ENCODE results near the gene OGFR.

DNA sequence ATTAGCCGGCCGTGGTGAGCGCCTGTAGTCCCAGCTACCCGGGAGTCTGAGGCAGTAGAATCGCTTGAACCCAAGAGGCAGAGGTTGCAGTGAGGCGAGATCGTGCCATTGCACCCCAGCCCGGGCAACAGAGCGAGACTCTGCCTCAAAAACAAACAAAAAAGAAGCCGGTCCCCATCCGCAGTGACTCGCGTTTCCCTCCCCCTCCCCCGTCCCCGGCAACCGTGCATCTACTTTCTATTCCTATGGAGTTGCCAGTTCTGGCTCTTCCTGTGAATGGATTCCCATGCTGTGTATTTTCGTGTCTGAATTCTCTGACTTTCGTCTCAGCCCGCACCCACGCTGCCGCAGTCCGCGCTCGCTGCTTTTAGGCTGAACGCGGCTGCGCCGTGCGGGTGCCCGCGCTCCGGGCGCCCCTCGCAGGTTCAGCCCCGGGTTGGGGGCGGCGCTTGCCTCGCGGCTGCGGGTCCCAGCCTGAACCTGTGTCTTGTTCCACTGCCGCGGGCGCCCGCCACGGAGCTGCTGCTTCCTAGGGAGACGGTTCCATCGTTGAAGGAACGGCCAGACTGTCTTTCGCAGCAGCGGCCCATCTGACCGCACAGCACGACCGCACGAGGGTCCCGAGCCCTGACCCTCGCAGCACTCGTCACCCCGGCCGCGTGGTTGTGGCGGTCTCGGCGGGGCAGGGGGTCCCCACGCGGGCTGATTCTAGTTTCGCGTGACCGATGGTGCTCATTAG lies 9.4 kb upstream of the OGFR start:
- TF ChIP-seq, protein P1, sequence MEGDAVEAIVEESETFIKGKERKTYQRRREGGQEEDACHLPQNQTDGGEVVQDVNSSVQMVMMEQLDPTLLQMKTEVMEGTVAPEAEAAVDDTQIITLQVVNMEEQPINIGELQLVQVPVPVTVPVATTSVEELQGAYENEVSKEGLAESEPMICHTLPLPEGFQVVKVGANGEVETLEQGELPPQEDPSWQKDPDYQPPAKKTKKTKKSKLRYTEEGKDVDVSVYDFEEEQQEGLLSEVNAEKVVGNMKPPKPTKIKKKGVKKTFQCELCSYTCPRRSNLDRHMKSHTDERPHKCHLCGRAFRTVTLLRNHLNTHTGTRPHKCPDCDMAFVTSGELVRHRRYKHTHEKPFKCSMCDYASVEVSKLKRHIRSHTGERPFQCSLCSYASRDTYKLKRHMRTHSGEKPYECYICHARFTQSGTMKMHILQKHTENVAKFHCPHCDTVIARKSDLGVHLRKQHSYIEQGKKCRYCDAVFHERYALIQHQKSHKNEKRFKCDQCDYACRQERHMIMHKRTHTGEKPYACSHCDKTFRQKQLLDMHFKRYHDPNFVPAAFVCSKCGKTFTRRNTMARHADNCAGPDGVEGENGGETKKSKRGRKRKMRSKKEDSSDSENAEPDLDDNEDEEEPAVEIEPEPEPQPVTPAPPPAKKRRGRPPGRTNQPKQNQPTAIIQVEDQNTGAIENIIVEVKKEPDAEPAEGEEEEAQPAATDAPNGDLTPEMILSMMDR (IDR thresholded peaks at IDR 0.05; ENCODE audit: extremely low read depth in 1 of 2, insufficient read depth in 1 of 2, low read depth in 1 of 2, low read length in 2 of 2): no peak
- TF ChIP-seq POLR2A (IDR thresholded peaks at IDR 0.05; ENCODE audit: low read depth, low read length) (no peak), POLR2AphosphoS5 (IDR thresholded peaks at IDR 0.05; ENCODE audit: insufficient read depth, low read depth, low read length) (peak; percentile 14), JUN (IDR thresholded peaks at IDR 0.05; ENCODE audit: borderline replicate concordance, insufficient read depth, insufficient read length, low read depth) (no peak), EZH2 (IDR thresholded peaks at IDR 0.05; ENCODE audit: borderline replicate concordance, low read depth, low read length, severe bottlenecking) (no peak)
